ENCODE measurements around the gene TATDN3. TPM values are rescaled to one million over a fixed set of nuclear protein-coding genes. Genes with fewer than 3 reads are reported as not detected.
A peak's percentile ranks its signal among the peaks of the same experiment; 100 is the strongest.

Gene TATDN3
- total RNA-seq, 1 experiment from 2014 or later: 10.3 TPM

GRCh38 chr1:212783976-212784375 lies 7.7 kb upstream of the TATDN3 start:
- intact Hi-C loops (cut with micrococcal nuclease; ENCODE audit: unreplicated experiment): loop anchor here (2.0 to 5.0 kb wide), 3 partner anchors 35 to 327 kb away; no protein-coding TSS in a partner anchor
- no peak overlapping the region for H3K27ac Mint-ChIP-seq (ENCODE audit: unreplicated experiment)
- BruUV-seq (replicated peaks): no TSS peak

GRCh38 chr1:212785871-212786270 lies 5.8 kb upstream of the TATDN3 start:
- CTCF ChIA-PET: interaction anchor here (0.7 kb wide), 1 partner anchor 165 kb away, joined by 3 read pairs; no protein-coding TSS in a partner anchor
- Mint-ChIP-seq H3K27ac (ENCODE audit: unreplicated experiment) (no peak overlapping the region), H3K36me3 (ENCODE audit: insufficient read depth, unreplicated experiment) (peaks cover 24% of the 10 kb centered on the region), H3K27me3 (ENCODE audit: unreplicated experiment) (no peaks in the 10 kb centered on the region), H3K4me1 (ENCODE audit: low read depth, unreplicated experiment) (peaks cover 13% of the 10 kb centered on the region), H3K4me3 (ENCODE audit: low read depth, unreplicated experiment) (no peak overlapping the region), H3K9me3 (ENCODE audit: low read depth, unreplicated experiment) (no peaks in the 10 kb centered on the region)
- no peak for DNase-seq
- BruUV-seq (replicated peaks): no TSS peak
- TF ChIP-seq CTCF (IDR thresholded peaks at IDR 0.05; ENCODE audit: unreplicated experiment): no peak
- intact Hi-C loops (cut with micrococcal nuclease; ENCODE audit: unreplicated experiment): no loop called here

More at GRCh38 chr1:212783976-212784375, 7.7 kb upstream of the TATDN3 start:
- H3K36me3 Mint-ChIP-seq (ENCODE audit: insufficient read depth, unreplicated experiment): peaks cover 17% of the 10 kb centered on the region
- peaks cover 13% of the 10 kb centered on the region for H3K4me1 Mint-ChIP-seq (ENCODE audit: low read depth, unreplicated experiment)
- no peak for DNase-seq
- no peak for TF ChIP-seq CTCF (IDR thresholded peaks at IDR 0.05; ENCODE audit: unreplicated experiment)
- no peaks in the 10 kb centered on the region for H3K9me3 Mint-ChIP-seq (ENCODE audit: low read depth, unreplicated experiment)
- no peak overlapping the region for H3K4me3 Mint-ChIP-seq (ENCODE audit: low read depth, unreplicated experiment)
- CTCF ChIA-PET: interaction anchor here (0.7 to 1.4 kb wide), 2 partner anchors 31 to 34 kb away, joined by 3 to 4 read pairs; no protein-coding TSS in a partner anchor
- no peaks in the 10 kb centered on the region for H3K27me3 Mint-ChIP-seq (ENCODE audit: unreplicated experiment)

- Mint-ChIP-seq H3K4me1 (ENCODE audit: low read depth, unreplicated experiment) (peaks cover 32% of the 10 kb centered on the region), H3K27me3 (ENCODE audit: unreplicated experiment) (no peaks in the 10 kb centered on the region), H3K9me3 (ENCODE audit: low read depth, unreplicated experiment) (no peaks in the 10 kb centered on the region), H3K4me3 (ENCODE audit: low read depth, unreplicated experiment) (peak overlapping the region; percentile 76), H3K27ac (ENCODE audit: unreplicated experiment) (peak overlapping the region; percentile 58), H3K36me3 (ENCODE audit: insufficient read depth, unreplicated experiment) (peaks cover 26% of the 10 kb centered on the region)
- TSS peak; percentile 87 for BruUV-seq (replicated peaks)
- CTCF ChIA-PET: interaction anchor here (1.6 kb wide), 2 partner anchors 41 to 67 kb away, joined by 4 to 5 read pairs; partner anchors contain the start of gene FLVCR1
- no peak for DNase-seq
- intact Hi-C loops (cut with micrococcal nuclease; ENCODE audit: unreplicated experiment): no loop called here
- no peak for TF ChIP-seq CTCF (IDR thresholded peaks at IDR 0.05; ENCODE audit: unreplicated experiment)
Observed at GRCh38 chr1:212791261-212791675, 426 bp upstream of the TATDN3 start.

GRCh38 chr1:212792396-212792908 lies 758 bp downstream of the TATDN3 start:
- intact Hi-C loops (cut with micrococcal nuclease; ENCODE audit: unreplicated experiment): loop anchor here (2.0 kb wide), 1 partner anchor 64 kb away; no protein-coding TSS in a partner anchor
- Mint-ChIP-seq H3K36me3 (ENCODE audit: insufficient read depth, unreplicated experiment) (peaks cover 26% of the 10 kb centered on the region), H3K27ac (ENCODE audit: unreplicated experiment) (peak overlapping the region; percentile 58), H3K27me3 (ENCODE audit: unreplicated experiment) (no peaks in the 10 kb centered on the region), H3K9me3 (ENCODE audit: low read depth, unreplicated experiment) (no peaks in the 10 kb centered on the region), H3K4me3 (ENCODE audit: low read depth, unreplicated experiment) (peak overlapping the region; percentile 76), H3K4me1 (ENCODE audit: low read depth, unreplicated experiment) (peaks cover 32% of the 10 kb centered on the region)
- DNase-seq: no peak
- no peak for TF ChIP-seq CTCF (IDR thresholded peaks at IDR 0.05; ENCODE audit: unreplicated experiment)
- CTCF ChIA-PET: interaction anchor here (0.7 kb wide), 1 partner anchor 142 kb away, joined by 4 read pairs; no protein-coding TSS in a partner anchor
- no TSS peak for BruUV-seq (replicated peaks)
